ENCODE results near the gene RBM33.
A peak's percentile ranks its signal among the peaks of the same experiment; 100 is the strongest.

The RBM33 gene

DNA sequence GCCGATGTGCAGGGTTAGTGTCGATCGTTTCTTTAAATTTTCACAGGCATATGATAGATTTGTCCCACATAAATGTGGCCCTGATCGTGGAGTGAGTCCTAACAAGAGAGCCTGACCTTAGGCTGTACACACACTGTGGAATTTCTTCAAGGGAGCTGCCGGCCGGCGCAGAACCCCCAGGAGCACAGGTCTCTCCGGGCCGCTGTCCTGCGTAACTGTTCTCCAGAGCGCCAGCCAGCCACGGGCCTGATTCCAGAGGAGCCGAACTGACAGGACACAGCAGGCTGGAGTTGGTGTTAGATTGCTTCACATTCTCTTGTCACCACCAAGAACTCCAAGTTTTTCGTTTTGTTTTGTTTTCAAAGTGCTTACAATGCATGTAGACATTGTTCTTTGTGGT lies 130.5 kb downstream of the RBM33 start:
- no peak for DNase-seq (ENCODE audit: low read depth in 2 of 2)

DNA sequence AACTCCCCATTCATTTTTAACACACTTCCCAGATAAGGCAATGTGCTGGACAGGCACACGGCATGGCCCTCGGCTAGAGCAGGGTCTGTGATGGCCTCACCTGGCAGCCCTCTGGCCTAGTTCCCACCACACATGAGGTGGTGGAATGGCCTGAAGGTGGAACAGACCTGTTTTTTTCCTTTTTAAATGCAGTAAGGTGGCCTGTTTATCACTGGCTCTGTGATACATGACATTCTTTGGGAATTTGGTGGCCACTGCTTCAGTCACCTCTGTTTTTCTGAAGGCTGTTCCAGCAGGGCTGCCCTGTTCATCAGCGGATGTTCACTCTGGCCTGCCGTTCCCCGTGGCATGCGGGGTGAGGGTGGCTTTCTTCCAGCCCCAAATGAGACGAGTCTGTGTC lies 131.2 kb downstream of the RBM33 start:
- no peak for DNase-seq (ENCODE audit: low read depth in 2 of 2)

DNA sequence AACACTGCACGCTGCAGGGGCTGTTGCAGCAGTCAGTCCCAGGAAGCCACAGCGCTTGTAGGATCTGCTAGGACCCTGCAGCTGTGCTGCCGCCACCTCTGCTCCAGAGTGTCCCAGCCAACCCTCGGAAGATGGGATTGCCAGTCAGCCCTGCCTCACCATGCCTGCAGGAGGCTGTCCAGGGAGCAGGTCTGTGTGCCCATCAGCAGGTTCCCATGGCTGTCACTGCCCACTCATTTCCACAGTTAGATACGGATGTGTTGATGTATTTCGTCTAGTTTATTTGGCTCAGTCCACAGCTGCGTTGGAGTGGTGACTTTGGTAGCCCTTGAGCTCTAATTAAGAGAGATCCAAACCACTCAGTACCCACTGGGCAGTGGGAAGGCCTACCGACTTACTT lies 132.1 kb downstream of the RBM33 start:
- DNase-seq (ENCODE audit: low read depth in 2 of 2), result no peak

DNA sequence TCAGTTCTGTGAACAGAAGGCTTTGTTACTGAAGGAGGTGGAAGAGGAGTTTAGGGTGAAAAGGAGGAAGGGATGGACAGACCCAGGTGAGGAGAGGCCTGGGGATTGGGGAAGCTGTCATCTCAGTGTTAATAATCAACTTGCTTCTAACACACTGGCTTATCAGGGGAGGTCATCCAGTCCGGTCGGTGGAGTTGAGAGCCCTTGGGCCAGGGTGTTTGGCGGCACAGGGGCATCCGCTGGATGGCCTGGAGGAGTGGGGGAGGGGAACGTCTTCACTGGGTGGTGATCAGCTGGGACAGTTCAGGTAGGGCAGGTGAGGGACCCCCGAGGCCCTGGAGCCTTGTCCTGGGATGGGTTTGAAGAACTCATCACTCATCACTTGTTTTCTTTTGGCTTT lies 133.9 kb downstream of the RBM33 start:
- DNase-seq (ENCODE audit: low read depth in 2 of 2), result no peak

DNA sequence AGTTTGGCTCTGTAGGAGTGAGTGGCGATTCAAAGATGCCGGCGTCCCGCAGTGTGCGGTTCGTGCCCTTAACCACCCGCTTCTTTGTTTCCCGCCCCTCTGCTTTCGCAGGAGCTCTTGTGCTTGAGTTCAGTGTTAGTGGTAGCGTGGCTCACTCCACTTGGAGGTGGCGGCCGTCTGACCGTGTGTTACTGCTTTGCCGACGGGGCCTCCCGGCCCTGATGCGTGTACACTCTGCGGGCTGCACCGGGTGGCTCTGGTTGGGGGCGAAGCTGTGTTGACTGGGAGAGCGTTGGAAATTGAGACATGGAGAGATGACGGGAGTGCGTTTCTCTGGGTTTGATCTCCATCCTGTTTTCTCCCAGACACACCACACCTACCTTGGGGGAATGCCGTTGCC lies 136.4 kb downstream of the RBM33 start:
- DNase-seq (ENCODE audit: low read depth in 2 of 2), result no peak

DNA sequence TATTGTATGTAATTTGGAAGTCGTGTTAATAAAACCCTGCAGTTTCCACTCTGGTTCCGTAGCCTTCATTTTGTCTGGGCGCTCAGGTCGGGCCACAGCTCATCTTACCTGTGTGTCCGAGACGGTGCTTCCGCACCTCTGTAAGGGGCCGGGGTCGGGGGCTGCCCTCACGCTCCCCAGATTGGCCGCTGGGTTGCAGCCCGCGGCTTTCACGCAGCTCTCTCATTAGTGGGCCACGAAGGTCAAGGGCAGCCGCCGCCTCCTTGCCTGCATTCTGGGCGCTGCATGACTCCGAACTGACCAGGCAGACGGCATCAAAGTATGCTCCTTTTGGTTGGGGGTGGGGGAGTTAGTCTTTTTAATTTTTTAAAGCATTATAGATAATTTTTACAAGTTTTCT lies 137.0 kb downstream of the RBM33 start:
- DNase-seq (ENCODE audit: low read depth in 2 of 2), result no peak

DNA sequence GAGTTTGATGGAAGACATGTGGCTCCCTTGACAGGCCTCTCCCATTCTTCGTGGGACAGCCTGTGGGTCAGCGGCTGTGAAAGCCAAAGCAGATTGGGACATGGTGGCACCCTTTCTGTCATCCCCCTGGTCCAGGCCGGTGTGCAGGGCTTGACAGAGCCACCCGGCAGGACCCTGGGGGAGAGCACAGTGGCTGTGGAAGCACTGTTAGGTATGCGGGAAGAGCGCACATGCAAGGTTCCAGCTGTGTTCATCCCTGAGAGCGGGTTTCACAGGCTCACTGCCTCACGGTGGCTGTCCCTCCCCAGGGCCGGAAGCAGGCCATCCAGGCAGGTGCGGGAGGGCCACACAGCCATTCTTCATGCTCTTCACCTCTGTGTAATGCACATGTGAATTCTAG lies 138.0 kb downstream of the RBM33 start:
- no peak for DNase-seq (ENCODE audit: low read depth in 2 of 2)

DNA sequence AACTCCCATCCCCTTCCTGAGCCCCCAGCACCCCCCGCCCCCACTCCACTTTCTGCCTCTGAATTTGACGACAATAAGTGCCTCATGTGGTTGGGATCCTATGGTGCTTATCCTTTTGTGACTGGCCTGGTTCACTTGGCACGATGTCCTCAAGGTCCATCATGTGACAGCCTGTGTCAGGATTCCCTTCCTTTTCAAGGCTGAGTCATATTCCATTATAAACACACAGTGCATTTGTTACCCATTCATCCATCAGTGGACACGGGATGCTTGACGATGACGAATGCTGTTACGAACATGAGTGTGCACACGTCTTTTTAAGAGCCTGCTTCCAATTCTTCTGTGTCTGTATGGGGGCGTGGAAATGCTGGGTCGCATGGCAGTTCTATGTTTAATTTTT lies 141.1 kb downstream of the RBM33 start:
- DNase-seq (ENCODE audit: low read depth in 2 of 2), result no peak

DNA sequence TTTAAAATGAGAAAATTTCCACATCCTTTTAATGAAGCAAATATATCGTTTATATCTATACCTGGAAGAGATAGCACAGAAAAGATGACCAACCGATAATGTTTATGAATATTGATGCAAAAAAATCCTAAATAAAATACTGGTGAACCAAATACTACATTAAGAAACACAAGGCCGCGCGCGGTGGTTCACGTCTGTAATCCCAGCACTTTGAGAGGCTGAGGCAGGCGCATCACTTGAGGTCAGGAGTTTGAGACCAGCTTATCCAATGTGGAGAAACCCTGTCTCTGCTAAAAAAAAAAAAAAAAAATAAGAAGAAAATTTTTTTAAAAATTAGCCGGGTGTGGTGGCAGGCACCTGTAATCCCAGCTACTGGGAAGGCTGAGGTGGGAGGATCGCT lies 142.0 kb downstream of the RBM33 start:
- DNase-seq (ENCODE audit: low read depth in 2 of 2), result no peak

DNA sequence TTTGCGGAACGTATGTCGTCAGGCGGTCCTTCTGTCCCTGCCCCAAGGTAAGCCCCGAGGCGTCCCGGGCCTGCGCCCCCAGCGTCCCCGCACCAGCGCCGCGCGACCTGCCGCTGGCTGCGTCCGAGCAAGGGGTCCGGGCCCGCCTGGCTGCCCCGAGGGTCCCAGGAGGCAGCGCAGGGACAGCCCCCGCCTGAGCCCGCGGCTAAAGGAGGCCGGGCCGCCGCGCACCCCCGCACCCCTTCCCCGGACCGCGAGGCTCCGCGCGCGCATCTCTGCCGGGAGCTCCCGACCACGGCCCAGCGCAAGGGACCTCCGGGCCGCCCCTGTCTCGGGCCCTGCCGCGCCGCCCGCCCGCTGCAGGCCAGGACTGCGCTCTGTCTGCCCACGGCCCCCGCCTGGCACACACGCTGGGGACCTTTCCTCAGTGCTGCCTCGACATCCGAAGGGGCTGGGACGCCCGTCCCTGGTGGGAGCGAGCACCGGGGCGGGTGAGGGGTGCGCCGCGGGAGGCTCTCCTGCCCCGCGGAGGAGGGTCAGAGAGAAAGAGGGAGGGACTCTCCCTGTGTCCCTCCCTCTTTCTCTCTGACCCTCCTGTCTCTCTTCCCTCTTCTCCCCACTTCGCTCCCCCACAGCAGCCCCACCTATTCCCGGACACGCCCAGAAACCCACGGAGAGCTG lies 142.8 kb downstream of the RBM33 start:
- DNase-seq (ENCODE audit: low read depth in 2 of 2), result no peak

DNA sequence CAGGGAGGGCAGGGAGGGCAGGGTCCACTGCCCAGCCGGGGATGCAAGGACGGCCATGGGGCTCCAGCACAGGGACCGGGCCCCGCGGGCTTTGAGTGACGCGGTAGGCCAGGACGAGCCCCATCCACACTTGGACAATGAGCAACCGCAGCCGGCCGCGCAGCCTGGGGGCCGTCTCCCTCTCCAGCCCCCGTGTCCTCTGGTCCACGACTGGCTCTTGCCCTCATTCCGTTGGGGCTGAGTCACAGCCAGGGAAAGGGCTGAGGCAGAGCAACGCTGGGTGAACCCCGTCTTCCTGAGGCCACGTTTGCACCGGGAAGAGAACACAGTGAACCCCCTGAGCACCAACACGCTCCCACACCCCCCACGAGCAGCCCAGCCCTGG lies 144.1 kb downstream of the RBM33 start:
- no peak for DNase-seq (ENCODE audit: low read depth in 2 of 2)

DNA sequence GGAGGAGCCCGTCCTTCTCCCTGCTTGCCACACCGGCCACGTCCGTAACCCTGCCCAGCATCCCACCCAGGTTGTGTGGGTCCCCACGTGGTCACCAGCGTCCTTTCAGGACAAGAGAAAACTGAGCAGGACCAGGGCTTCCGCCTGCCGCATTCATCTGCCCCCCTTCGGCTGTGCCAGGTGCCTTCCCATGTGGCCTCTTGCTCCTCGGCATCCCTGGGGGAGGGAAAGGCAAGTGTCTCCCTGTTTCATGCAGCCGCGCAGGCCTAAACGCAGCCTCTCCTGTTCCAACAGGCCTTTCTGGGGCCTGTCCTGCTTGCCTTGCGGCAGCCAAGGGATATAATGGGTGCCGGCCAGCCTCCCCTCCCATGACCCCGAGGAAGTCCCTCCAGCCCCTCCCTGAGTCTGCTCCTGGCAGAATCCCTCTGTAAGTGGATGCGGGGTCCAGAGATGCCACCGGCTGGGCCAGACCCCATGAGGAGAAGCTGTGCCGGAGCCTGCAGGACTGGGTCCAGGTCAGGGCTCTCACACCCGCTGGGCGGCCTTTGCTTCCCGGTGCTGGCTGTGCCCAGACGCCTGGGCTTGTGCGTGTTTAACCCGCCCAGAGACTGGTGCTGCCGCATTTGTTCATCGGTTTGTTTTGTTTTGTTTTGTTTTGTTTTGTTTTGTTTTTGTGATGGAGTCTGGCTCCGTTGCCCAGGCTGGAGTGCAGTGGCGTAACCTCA lies 144.7 kb downstream of the RBM33 start:
- no peak for DNase-seq (ENCODE audit: low read depth in 2 of 2)

DNA sequence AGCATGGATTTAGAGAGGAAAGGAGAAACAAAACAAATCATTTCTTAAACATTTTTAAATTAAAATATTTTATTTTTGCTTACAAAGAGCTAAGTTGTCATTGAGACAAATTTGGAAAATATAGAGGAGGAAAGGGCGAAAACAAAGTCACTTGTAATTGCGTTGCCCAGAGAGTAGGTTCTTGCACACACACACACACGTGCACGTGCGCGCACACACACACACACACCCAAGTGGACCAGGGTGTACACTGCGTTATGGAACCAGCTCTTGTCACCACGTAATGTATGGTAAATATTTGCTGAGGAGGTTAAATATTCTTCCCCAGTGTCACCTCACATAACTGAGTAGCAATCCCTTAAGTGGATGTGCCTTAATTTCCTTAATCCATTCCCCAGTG lies 146.2 kb downstream of the RBM33 start:
- DNase-seq (ENCODE audit: low read depth in 2 of 2), result no peak

DNA sequence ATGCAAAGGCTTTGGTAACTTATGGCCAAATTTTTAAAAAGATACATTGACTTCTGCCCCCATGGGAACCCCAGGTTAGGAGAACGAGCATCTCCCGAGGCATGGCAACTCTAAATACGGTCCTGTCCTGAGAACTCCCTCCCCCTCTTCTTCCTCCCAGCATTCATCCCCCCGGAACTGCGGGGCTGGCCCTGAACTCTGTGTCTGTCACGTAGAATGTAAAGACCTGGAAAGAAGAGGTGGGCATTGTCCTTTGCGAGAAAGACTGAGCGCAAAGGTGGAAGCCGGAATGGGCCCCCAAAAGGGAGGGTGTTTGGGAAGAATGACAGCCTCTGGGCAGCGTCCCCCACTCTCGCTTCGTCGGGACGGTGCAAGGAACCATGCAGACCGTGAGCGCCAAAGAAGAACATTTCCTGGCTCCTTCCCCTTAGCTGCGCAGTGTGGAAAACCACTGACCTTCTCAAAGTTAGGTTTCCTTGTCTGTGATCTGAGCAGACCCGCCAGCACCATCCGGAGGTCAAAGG lies 146.8 kb downstream of the RBM33 start:
- no peak for DNase-seq (ENCODE audit: low read depth in 2 of 2)

DNA sequence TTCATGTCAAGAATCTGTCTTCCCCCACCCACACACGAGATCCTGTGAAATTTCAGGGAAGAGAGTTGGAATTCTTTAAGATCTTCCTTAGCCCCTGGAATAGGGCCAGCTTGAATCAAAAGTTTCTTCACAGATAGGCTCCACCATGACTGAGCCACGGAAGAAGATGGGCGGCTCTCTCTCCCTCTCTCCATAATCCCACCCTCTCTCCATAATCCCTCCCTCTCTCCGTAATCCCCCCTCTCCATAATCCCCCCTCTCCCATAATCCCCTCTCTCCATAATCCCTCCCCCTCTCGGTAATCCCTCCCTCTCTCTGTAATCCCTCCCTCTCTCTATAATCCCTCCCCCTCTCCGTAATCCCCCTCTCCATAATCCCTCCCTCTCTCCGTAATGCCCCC lies 147.4 kb downstream of the RBM33 start:
- DNase-seq (ENCODE audit: low read depth in 2 of 2), result no peak

DNA sequence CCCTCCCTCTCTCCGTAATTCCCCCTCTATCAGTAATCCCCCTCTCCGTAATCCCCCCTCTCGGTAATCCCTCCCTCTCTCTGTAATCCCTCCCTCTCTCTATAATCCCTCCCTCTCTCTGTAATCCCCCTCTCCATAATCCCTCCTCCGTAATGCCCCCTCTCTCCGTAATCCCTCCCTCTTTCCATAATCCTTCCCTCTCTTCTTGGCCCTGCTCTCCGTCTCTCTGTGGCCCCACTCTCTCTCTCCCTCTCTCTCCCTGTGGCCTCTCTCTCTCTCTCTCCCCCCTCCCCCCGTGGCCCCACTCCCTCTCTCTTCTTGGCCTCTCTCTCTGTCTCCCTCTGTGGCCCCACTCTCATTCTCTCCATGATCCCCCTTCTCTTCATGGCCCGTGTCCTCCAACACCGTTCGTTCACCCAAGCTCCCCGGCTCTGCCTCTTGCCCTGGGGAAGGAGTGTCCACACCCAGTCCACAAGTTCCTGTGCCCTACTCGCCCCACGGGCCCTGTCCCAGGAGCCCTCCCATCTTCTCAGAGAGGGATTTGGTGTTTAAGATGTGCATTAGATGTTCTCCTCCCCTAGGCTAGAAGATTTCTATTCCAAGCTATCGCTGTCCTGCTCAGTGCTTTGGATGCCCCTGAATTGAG lies 148.0 kb downstream of the RBM33 start:
- no peak for DNase-seq (ENCODE audit: low read depth in 2 of 2)

DNA sequence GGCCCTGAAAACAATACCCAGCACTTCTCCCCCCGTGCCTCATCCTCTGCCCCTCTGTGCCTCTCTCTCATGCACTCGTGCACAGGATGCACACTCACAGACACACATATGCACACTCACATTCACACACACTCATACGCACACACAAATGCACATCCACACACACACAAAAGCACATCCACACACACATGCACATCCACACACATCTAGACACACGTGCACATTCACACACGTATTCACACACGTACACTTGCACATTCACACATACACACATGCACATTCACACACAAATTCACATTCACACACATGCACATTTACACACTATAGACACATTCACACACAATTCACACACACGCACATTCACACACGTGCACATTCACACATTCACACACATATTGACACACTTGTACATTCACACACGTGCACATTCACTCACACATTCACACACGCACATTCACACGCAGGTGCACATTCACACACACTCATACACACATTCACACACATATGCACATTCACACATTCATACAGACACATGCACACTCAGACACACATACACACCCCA lies 148.6 kb downstream of the RBM33 start:
- DNase-seq (ENCODE audit: low read depth in 2 of 2), result no peak

DNA sequence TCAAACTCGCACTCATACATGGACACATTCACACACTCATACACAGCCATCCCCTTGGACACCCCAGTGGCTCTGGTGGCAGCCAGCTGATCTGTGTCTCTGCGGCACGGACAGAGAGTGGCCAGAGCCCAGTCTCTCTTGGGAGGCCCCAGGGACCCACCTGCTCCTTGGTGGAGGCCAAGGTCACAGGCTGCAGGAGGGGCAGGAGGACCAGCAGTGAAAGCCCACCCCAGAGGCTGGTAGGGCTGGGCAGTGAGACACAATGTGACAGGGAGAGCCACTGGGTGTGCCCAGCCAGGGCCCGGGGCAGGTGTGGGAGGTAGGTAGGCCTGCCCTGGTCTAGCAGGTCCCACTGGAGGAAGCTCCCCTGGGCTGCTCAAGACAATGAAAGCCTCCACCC lies 149.3 kb downstream of the RBM33 start:
- no peak for DNase-seq (ENCODE audit: low read depth in 2 of 2)

DNA sequence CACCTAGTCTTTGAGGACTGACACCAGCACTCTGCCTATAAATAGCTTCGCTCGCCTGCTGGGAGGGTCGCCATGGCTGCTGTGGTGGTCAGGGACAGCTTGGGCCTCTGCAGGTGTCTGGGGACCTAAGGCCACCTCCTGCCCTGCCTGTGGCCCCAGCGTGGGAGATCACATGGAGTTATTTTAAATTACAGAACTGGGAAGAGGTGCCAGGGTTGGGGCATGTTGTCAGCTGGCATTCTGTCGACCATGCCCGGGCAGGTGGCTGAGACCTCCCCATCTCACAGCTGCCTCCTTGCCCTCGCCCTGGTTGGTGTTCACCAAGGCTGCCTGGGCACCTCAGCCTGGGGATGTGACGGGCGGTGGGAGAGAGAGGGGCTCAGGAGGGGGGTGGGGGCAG lies 149.7 kb downstream of the RBM33 start:
- no peak for DNase-seq (ENCODE audit: low read depth in 2 of 2)

DNA sequence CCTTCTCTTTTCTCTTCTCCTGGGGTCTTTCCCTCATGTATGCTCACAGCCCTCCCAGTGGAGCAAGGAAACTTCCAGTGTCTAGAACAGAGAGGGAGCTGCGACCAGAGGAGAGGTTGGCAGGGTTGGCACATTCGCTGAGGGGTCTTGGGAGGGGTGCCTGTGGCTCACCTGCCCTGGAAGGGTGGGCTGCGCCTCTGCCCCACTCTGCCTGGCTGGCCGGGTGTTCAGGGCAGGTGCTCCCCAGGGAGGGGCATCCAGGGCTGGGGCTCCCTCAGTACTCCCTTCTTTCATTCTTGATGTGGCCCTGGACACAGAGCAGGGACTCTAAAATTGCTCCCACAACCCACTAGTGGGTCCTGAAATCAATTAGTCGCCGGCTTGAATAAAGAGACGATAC lies 150.9 kb downstream of the RBM33 start:
- no peak for DNase-seq (ENCODE audit: low read depth in 2 of 2)

DNA sequence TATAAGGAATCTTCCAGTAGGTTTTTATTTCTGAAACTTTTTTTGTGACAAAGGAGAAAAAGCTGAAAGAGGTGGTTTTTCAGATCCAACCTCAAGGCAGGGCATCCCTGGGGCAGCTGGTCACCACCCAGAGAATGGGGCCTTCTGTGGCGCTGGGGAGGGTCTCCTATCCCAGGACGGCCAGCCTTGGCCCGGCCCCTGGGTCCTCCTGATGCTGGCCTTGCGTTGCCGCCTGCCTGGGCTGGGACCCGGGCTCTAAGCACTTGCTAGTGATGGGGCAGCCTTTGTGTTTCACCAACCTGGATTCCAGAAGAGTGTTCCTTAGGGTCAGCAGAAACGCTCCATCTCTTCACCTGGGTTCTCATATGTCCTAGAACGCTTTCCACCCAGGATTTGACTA lies 151.5 kb downstream of the RBM33 start:
- DNase-seq (ENCODE audit: low read depth in 2 of 2), result no peak

DNA sequence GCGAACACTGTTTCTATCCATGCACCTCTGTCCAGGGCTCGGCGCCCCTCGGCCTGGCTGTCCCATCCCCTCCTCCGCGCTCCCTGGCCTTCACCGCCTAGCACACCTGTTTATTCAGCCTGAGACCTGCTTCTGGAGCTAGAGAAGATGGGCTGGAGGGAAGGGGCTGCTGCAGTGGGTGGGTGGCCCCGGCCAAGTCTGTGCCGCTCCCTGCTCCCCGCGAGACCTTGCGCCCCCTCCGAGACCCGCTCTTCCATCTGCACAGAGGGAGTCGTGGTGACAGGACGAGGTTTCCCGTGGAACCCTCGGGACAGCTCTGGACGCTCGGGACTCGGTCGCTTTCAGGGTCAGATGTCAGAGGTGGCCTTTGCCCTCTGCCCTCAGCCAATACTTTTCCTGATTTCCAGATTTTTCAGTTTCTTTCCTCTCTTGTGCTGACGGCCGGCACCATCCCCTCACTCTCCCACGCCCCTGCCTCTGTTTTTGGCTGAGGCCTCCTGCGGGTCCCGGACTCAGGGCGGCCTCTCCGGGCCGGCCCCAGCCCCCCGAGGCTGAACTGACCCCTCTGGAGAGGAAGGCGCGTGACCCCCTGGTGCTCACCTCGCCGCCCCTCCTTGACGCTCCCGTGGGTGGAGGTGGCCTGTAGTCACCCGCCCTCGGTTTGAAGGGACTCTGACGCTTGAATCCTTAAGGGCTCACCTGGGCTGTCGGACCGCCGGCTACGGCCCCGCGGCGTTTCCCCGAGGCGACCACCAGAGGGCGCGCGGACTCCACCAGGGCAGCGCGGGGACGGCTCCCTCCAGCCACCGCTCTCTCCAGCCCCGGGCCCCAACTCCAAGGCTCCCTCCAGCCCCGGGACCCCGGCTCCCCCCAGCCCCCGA lies 152.2 kb downstream of the RBM33 start:
- DNase-seq (ENCODE audit: low read depth in 2 of 2), result peak; percentile 58 to 59

Measured in stimulated activated CD8-positive, alpha-beta memory T cell treated with anti-CD3 and anti-CD28 coated beads, Interleukin-2, amount 100 ng/mL, for 48 hours (primary cell).